Neural cell (in vitro differentiated cells): ENCODE results near the gene NDOR1. TPM values are rescaled to one million over a fixed set of nuclear protein-coding genes. Genes with fewer than 3 reads are reported as not detected.

Source experiments
- H2AFZ ChIP-seq: fragments of 200-600, 300-800 bp; sonication (generic), shearing (Covaris generic); 2 replicates; pipeline ENCODE4 v1.6.0; 2014; ENCODE audit warnings: low read depth, mild to moderate bottlenecking, antibody characterized with exemption, low read length, moderate library complexity
- H3F3A ChIP-seq: fragments of 200-600 bp; shearing (Covaris generic); 2 replicates; pipeline ENCODE4 v1.6.1; 2016; ENCODE audit warnings: mild to moderate bottlenecking, moderate library complexity, mixed read lengths, antibody characterized with exemption, low read length; ENCODE audit not compliant: insufficient read depth, poor library complexity, severe bottlenecking
- H3K27ac ChIP-seq: fragments of 200-600, 300-800 bp; sonication (generic), shearing (Covaris generic); 2 replicates; pipeline ENCODE4 v1.5.1; 2014; ENCODE audit warnings: mild to moderate bottlenecking, low read length, moderate library complexity
- H3K27me3 ChIP-seq: fragments of 300-800, 200-600 bp; sonication (generic), shearing (Covaris generic); 2 replicates; pipeline ENCODE4 v1.6.0; 2014; ENCODE audit warnings: mild to moderate bottlenecking, low read depth, low read length, moderate library complexity; ENCODE audit not compliant: insufficient read depth
- H3K36me3 ChIP-seq: fragments of 300-800, 200-600 bp; sonication (generic), shearing (Covaris generic); 2 replicates; pipeline ENCODE4 v1.5.1; 2014; ENCODE audit warnings: mild to moderate bottlenecking, antibody characterized with exemption, low read length, moderate library complexity; ENCODE audit not compliant: insufficient read depth
- H3K4me2 ChIP-seq: fragments of 300-800, 200-600 bp; sonication (generic), shearing (Covaris generic); 2 replicates; pipeline ENCODE4 v1.6.0; 2014; ENCODE audit warnings: mild to moderate bottlenecking, low read length
- H3K4me3 ChIP-seq: fragments of 300-800, 200-600 bp; sonication (generic), shearing (Covaris generic); 2 replicates; pipeline ENCODE4 v1.5.1; 2014; ENCODE audit warnings: mild to moderate bottlenecking, low read length, moderate library complexity
- H3K79me2 ChIP-seq: fragments of 200-600 bp; shearing (Covaris generic); replicated peaks from 2 replicates; pipeline ENCODE4 v1.6.0; 2014; ENCODE audit warnings: mild to moderate bottlenecking, low read length, moderate library complexity; ENCODE audit not compliant: insufficient read depth
- H3K9ac ChIP-seq: fragments of 300-800, 200-600 bp; sonication (generic), shearing (Covaris generic); 2 replicates; pipeline ENCODE4 v1.6.1; 2016; ENCODE audit warnings: mild to moderate bottlenecking, low read length, mixed read lengths
- H3K9me2 ChIP-seq: fragments of 200-600 bp; shearing (Covaris generic); 2 replicates; pipeline ENCODE4 v1.6.1; 2016; ENCODE audit warnings: mild to moderate bottlenecking, low read length, mixed read lengths; ENCODE audit not compliant: insufficient read depth
- H3K9me3 ChIP-seq: fragments of 200-600, 300-800 bp; sonication (generic), shearing (Covaris generic); 2 replicates; pipeline ENCODE4 v1.6.1; 2016; ENCODE audit warnings: mild to moderate bottlenecking, mixed run types, low read length, moderate library complexity, mixed read lengths
- H4K20me1 ChIP-seq: fragments of 200-600 bp; shearing (Covaris generic); 2 replicates; pipeline ENCODE4 v1.6.1; 2016; ENCODE audit warnings: mild to moderate bottlenecking, mixed run types; ENCODE audit not compliant: insufficient read depth
- EP300 ChIP-seq: fragments of 450-650 bp; conservative IDR thresholded peaks from 2 replicates; pipeline ENCODE4 v1.6.1; 2014; ENCODE audit warnings: antibody characterized with exemption, mild to moderate bottlenecking, moderate library complexity; ENCODE audit not compliant: poor library complexity, severe bottlenecking
- EZH2 ChIP-seq: fragments of 200-600, 300-800 bp; shearing (Covaris generic), sonication (generic); IDR thresholded peaks from 2 replicates; pipeline ENCODE4 v1.6.1; 2014; ENCODE audit warnings: antibody characterized with exemption, low read length, borderline replicate concordance, mild to moderate bottlenecking; ENCODE audit not compliant: insufficient read depth, poor library complexity, severe bottlenecking
- MXI1 ChIP-seq: fragments of 450-650 bp; conservative IDR thresholded peaks from 2 replicates; pipeline ENCODE4 v1.6.1; 2014; ENCODE audit warnings: antibody characterized with exemption, mild to moderate bottlenecking; ENCODE audit not compliant: poor library complexity, severe bottlenecking
- POLR2AphosphoS5 ChIP-seq: IDR thresholded peaks from 2 replicates; pipeline ENCODE4 v1.6.1; 2012
- RAD21 ChIP-seq: fragments of 450-650 bp; conservative IDR thresholded peaks from 2 replicates; pipeline ENCODE4 v1.6.1; 2014; ENCODE audit warnings: antibody characterized with exemption, mild to moderate bottlenecking, moderate library complexity
- SMC3 ChIP-seq: fragments of 450-650 bp; conservative IDR thresholded peaks from 2 replicates; pipeline ENCODE4 v1.6.1; 2014; ENCODE audit warnings: antibody characterized with exemption, mild to moderate bottlenecking, moderate library complexity; ENCODE audit not compliant: poor library complexity
- TAF1 ChIP-seq: IDR thresholded peaks from 2 replicates; pipeline ENCODE4 v1.6.1; 2012; ENCODE audit warnings: low read depth
- polyA plus RNA-seq: library from polyadenylated mRNA; depleted of rRNA; stranded (reverse); fragments of >200 nt; gene quantifications from 2 replicates; pipeline ENCODE4 v1.2.3, GENCODE V29; 2014
- TF ChIP-seq, protein P1 (sequence below): fragments of 450-650 bp; IDR thresholded peaks from 2 replicates; pipeline ENCODE4 v1.5.1; 2014; ENCODE audit warnings: antibody characterized with exemption, mild to moderate bottlenecking, moderate library complexity; ENCODE audit not compliant: poor library complexity, severe bottlenecking
- TF ChIP-seq, protein P2 (sequence below): IDR thresholded peaks from 2 replicates; pipeline ENCODE4 v1.6.1; 2012; ENCODE audit warnings: borderline replicate concordance

The NDOR1 gene
- polyA plus RNA-seq, 1 donor from 2014 or later = 18.2 TPM

DNA sequence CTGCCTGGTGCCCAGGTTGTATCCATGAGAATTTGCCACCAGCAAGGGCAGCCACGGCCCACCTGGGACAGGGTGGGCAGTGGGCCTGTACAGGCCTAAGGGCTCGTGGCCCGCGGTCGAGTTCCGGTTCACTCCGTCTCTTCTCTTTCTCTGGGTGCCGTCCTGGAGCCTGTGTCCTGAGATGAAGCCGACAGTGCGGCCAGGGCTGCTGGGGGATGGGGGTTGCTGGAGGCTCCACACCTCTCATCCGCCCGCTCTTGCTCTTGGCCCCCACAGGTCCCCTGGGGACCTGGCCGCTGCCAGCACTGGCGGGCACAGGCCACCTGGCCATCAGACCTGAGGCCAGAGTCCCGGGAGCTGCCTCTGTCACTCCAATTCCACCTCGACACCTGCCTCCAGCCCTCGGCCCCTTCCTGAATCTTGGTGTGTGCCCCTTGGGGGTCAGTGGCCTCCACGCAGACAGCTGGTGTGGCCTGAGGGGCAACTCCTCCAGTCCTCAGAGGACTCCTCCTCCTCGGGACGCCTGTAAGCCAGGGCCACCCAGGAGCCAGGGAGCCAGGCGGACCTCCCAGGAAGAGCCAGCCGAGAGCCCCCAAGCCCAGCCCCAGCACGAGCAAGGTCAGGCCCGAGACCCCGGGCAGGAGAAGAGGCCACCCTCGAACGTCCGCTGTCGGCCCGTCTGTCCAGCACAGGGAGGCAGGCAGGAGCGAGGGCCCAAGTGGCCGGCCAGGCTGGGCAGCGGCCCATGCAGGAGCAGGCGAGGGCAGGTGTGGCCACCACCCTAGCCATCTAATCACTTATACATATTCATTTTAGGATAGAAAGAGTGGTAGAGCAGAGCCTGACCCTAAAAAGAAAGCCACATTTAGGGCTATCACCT, 40.9 kb upstream of the NDOR1 start:
- no peaks in the 10 kb centered on the region for H3K36me3 ChIP-seq
- no peak overlapping the region for H3K4me2 ChIP-seq
- no peaks in the 10 kb centered on the region for H3F3A ChIP-seq
- H2AFZ ChIP-seq = no peak overlapping the region
- H3K27ac ChIP-seq = no peak overlapping the region
- TF ChIP-seq EP300 = no peak
- TF ChIP-seq SMC3 = no peak
- TF ChIP-seq RAD21 = no peak
- no peak for TF ChIP-seq POLR2AphosphoS5
- no peak for TF ChIP-seq MXI1
- TF ChIP-seq, protein P1, sequence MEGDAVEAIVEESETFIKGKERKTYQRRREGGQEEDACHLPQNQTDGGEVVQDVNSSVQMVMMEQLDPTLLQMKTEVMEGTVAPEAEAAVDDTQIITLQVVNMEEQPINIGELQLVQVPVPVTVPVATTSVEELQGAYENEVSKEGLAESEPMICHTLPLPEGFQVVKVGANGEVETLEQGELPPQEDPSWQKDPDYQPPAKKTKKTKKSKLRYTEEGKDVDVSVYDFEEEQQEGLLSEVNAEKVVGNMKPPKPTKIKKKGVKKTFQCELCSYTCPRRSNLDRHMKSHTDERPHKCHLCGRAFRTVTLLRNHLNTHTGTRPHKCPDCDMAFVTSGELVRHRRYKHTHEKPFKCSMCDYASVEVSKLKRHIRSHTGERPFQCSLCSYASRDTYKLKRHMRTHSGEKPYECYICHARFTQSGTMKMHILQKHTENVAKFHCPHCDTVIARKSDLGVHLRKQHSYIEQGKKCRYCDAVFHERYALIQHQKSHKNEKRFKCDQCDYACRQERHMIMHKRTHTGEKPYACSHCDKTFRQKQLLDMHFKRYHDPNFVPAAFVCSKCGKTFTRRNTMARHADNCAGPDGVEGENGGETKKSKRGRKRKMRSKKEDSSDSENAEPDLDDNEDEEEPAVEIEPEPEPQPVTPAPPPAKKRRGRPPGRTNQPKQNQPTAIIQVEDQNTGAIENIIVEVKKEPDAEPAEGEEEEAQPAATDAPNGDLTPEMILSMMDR = no peak
- no peak for TF ChIP-seq EZH2
- TF ChIP-seq, protein P2, sequence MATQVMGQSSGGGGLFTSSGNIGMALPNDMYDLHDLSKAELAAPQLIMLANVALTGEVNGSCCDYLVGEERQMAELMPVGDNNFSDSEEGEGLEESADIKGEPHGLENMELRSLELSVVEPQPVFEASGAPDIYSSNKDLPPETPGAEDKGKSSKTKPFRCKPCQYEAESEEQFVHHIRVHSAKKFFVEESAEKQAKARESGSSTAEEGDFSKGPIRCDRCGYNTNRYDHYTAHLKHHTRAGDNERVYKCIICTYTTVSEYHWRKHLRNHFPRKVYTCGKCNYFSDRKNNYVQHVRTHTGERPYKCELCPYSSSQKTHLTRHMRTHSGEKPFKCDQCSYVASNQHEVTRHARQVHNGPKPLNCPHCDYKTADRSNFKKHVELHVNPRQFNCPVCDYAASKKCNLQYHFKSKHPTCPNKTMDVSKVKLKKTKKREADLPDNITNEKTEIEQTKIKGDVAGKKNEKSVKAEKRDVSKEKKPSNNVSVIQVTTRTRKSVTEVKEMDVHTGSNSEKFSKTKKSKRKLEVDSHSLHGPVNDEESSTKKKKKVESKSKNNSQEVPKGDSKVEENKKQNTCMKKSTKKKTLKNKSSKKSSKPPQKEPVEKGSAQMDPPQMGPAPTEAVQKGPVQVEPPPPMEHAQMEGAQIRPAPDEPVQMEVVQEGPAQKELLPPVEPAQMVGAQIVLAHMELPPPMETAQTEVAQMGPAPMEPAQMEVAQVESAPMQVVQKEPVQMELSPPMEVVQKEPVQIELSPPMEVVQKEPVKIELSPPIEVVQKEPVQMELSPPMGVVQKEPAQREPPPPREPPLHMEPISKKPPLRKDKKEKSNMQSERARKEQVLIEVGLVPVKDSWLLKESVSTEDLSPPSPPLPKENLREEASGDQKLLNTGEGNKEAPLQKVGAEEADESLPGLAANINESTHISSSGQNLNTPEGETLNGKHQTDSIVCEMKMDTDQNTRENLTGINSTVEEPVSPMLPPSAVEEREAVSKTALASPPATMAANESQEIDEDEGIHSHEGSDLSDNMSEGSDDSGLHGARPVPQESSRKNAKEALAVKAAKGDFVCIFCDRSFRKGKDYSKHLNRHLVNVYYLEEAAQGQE = no peak
- no peak for TF ChIP-seq TAF1
- no peaks in the 10 kb centered on the region for H3K79me2 ChIP-seq
- no peak overlapping the region for H3K9ac ChIP-seq
- H4K20me1 ChIP-seq = no peaks in the 10 kb centered on the region
- H3K4me3 ChIP-seq = no peak overlapping the region
- H3K27me3 ChIP-seq = peaks cover 71% of the 10 kb centered on the region
- no peaks in the 10 kb centered on the region for H3K9me2 ChIP-seq
- H3K9me3 ChIP-seq = no peaks in the 10 kb centered on the region

DNA sequence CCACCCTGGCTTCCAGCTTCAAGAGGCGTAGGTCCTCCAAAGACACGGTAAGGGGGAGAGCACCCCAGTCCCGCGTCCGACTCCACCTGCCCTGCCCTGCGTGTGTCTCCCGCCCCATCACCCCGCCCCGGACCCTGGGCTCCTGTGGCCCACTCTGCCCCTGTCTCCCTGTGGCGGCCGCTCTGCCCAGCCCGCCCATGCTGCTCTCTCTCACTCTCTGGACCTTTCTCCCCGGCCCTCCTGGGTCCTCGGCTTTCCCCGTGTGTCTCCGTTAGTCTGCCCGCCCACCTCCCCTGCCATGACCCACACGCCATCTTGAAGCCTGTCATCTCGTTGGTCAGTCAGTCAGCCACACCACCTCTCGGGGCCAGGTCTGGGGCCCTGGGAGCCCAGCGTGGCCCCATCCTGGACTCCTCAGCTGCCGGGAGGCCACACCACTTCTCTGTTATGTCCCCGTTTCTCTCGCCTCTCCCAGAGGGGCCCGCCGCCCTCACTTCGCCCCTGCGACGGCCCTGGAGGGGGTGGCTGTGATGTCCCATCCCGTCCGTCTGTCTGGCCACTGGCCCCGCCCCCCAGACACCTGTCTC, 40.2 kb upstream of the NDOR1 start:
- Histone ChIP-seq H3K4me2 (no peak overlapping the region), H3K4me3 (no peak overlapping the region), H3K9me3 (no peaks in the 10 kb centered on the region), H3K79me2 (no peaks in the 10 kb centered on the region), H3K9me2 (no peaks in the 10 kb centered on the region), H3K9ac (no peak overlapping the region), H4K20me1 (no peaks in the 10 kb centered on the region), H3F3A (no peaks in the 10 kb centered on the region), H3K27ac (no peak overlapping the region), H2AFZ (no peak overlapping the region), H3K27me3 (peaks cover 72% of the 10 kb centered on the region), H3K36me3 (no peaks in the 10 kb centered on the region)
- no peak for TF ChIP-seq EZH2
- TF ChIP-seq, protein P2 = no peak
- TF ChIP-seq RAD21 = no peak
- TF ChIP-seq EP300 = no peak
- no peak for TF ChIP-seq TAF1
- TF ChIP-seq SMC3 = no peak
- TF ChIP-seq POLR2AphosphoS5 = no peak
- TF ChIP-seq, protein P1 = no peak
- TF ChIP-seq MXI1 = no peak
